ENCODE data around the gene TMEM150B. TPM values are rescaled to one million over a fixed set of nuclear protein-coding genes. Genes with fewer than 3 reads are reported as not detected.
A peak's percentile ranks its signal among the peaks of the same experiment; 100 is the strongest.

TMEM150B gene
- total and polyA plus RNA-seq, 9 of the 15 experiments (the other 6 are each of a cell fraction or from before 2014, with no cell fraction given): 0.47 to 1.3 (median 0.74) TPM; not detected in 2

DNA sequence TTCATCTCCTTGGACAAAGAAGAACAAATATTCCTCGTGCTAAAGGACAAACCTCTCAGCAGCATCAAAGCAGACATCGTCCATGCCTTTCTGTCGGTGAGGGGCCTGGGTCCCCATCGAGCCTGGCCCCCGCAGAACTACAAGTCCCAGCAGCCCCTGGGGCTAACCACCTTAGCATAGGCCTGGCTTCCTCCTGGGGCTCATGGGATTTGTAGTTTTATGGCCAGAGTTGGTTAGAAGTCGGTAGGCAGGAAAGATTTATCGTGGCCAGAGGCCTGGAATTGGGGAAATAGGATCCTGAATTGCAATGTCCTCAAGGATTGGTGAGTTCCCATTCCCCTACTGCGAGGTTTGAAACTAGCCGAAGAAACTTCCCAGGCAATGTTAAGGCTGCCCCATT, 19.6 kb downstream of the TMEM150B start (continued):
- TF ChIP-seq ZNF79 (CRISPR knock-in tag; IDR thresholded peaks at IDR 0.05; ENCODE audit: low read depth) (no peak), SIX5 (IDR thresholded peaks at IDR 0.05; ENCODE audit: borderline replicate concordance in 1 of 2, insufficient read depth in 1 of 2, low read depth in 1 of 2, low read length in 2 of 2) (peak; percentile 99), SREBF1 (IDR thresholded peaks at IDR 0.05; ENCODE audit: borderline replicate concordance, low read depth, low read length) (peak; percentile 54; the same call in 1 of the 2 replicates), TEAD1 (CRISPR knock-in tag; IDR thresholded peaks at IDR 0.05) (no peak), NFIC (IDR thresholded peaks at IDR 0.05) (no peak), ZNF644 (tag; IDR thresholded peaks at IDR 0.05; ENCODE audit: low read depth) (0 out of 2 replicates have a peak, but pooled peaks have one; percentile 64), ZNF174 (CRISPR knock-in tag; IDR thresholded peaks at IDR 0.05) (no peak), RBM39 (optimal IDR thresholded peaks at IDR 0.05; ENCODE audit: low read depth, low read length) (no peak), RFX1 (IDR thresholded peaks at IDR 0.05) (no peak), NUFIP1 (IDR thresholded peaks at IDR 0.05; ENCODE audit: partially characterized antibody) (no peak), SMARCC2 (IDR thresholded peaks at IDR 0.05; ENCODE audit: low read depth) (no peak)
- TF ChIP-seq, protein P1, sequence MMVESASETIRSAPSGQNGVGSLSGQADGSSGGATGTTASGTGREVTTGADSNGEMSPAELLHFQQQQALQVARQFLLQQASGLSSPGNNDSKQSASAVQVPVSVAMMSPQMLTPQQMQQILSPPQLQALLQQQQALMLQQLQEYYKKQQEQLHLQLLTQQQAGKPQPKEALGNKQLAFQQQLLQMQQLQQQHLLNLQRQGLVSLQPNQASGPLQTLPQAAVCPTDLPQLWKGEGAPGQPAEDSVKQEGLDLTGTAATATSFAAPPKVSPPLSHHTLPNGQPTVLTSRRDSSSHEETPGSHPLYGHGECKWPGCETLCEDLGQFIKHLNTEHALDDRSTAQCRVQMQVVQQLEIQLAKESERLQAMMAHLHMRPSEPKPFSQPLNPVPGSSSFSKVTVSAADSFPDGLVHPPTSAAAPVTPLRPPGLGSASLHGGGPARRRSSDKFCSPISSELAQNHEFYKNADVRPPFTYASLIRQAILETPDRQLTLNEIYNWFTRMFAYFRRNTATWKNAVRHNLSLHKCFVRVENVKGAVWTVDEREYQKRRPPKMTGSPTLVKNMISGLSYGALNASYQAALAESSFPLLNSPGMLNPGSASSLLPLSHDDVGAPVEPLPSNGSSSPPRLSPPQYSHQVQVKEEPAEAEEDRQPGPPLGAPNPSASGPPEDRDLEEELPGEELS (CRISPR knock-in tag; IDR thresholded peaks at IDR 0.05; ENCODE audit: borderline replicate concordance): no peak
- TF ChIP-seq, protein P2, sequence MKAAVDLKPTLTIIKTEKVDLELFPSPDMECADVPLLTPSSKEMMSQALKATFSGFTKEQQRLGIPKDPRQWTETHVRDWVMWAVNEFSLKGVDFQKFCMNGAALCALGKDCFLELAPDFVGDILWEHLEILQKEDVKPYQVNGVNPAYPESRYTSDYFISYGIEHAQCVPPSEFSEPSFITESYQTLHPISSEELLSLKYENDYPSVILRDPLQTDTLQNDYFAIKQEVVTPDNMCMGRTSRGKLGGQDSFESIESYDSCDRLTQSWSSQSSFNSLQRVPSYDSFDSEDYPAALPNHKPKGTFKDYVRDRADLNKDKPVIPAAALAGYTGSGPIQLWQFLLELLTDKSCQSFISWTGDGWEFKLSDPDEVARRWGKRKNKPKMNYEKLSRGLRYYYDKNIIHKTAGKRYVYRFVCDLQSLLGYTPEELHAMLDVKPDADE (conservative IDR thresholded peaks at IDR 0.05; ENCODE audit: control insufficient read depth, low read depth, low read length): peak; percentile 99
- TF ChIP-seq, protein P3, sequence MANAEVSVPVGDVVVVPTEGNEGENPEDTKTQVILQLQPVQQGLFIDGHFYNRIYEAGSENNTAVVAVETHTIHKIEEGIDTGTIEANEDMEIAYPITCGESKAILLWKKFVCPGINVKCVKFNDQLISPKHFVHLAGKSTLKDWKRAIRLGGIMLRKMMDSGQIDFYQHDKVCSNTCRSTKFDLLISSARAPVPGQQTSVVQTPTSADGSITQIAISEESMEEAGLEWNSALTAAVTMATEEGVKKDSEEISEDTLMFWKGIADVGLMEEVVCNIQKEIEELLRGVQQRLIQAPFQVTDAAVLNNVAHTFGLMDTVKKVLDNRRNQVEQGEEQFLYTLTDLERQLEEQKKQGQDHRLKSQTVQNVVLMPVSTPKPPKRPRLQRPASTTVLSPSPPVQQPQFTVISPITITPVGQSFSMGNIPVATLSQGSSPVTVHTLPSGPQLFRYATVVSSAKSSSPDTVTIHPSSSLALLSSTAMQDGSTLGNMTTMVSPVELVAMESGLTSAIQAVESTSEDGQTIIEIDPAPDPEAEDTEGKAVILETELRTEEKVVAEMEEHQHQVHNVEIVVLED (CRISPR knock-in tag; IDR thresholded peaks at IDR 0.05): peak; percentile 40; the same call in 1 of the 2 replicates
- TF ChIP-seq, protein P4, sequence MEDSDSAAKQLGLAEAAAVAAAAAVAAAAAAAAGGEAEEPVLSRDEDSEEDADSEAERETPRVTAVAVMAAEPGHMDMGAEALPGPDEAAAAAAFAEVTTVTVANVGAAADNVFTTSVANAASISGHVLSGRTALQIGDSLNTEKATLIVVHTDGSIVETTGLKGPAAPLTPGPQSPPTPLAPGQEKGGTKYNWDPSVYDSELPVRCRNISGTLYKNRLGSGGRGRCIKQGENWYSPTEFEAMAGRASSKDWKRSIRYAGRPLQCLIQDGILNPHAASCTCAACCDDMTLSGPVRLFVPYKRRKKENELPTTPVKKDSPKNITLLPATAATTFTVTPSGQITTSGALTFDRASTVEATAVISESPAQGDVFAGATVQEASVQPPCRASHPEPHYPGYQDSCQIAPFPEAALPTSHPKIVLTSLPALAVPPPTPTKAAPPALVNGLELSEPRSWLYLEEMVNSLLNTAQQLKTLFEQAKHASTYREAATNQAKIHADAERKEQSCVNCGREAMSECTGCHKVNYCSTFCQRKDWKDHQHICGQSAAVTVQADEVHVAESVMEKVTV (CRISPR knock-in tag; IDR thresholded peaks at IDR 0.05): no peak
- TF ChIP-seq, protein P5, sequence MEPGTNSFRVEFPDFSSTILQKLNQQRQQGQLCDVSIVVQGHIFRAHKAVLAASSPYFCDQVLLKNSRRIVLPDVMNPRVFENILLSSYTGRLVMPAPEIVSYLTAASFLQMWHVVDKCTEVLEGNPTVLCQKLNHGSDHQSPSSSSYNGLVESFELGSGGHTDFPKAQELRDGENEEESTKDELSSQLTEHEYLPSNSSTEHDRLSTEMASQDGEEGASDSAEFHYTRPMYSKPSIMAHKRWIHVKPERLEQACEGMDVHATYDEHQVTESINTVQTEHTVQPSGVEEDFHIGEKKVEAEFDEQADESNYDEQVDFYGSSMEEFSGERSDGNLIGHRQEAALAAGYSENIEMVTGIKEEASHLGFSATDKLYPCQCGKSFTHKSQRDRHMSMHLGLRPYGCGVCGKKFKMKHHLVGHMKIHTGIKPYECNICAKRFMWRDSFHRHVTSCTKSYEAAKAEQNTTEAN (CRISPR knock-in tag; IDR thresholded peaks at IDR 0.05): no peak
- TF ChIP-seq, protein P6, sequence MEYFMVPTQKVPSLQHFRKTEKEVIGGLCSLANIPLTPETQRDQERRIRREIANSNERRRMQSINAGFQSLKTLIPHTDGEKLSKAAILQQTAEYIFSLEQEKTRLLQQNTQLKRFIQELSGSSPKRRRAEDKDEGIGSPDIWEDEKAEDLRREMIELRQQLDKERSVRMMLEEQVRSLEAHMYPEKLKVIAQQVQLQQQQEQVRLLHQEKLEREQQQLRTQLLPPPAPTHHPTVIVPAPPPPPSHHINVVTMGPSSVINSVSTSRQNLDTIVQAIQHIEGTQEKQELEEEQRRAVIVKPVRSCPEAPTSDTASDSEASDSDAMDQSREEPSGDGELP (CRISPR knock-in tag; IDR thresholded peaks at IDR 0.05; ENCODE audit: borderline replicate concordance): peak; percentile 30; the same call in 1 of the 2 replicates

Measured in K562 (cell line).